OCI-LY3 (cell line): ENCODE results near the gene MSI2.

Experiments
- H2AFZ ChIP-seq: fragments of 200-600, 300-600 bp; shearing (Covaris generic); 2 replicates; pipeline ENCODE4 v1.6.0; 2014; ENCODE audit warnings: antibody characterized with exemption, low read depth, low read length
- H3K27ac ChIP-seq: fragments of 200-600, 300-600 bp; sonication (generic); 2 replicates; pipeline ENCODE4 v1.5.1; 2014; ENCODE audit warnings: mild to moderate bottlenecking, low read length, moderate library complexity, mixed read lengths
- H3K27me3 ChIP-seq: fragments of 200-600, 300-600 bp; sonication (generic); 2 replicates; pipeline ENCODE4 v1.6.1; 2014; ENCODE audit warnings: low read depth, low read length, mixed read lengths
- H3K36me3 ChIP-seq: fragments of 200-600, 300-600 bp; sonication (generic); replicated peaks from 2 replicates; pipeline ENCODE3; 2014; ENCODE audit warnings: low read depth, low read length, mixed read lengths
- H3K4me1 ChIP-seq: fragments of 300-600, 200-600 bp; sonication (generic); 2 replicates; pipeline ENCODE4 v1.6.1; 2014; ENCODE audit warnings: low read length, mixed read lengths
- H3K4me2 ChIP-seq: fragments of 200-600, 300-600 bp; sonication (generic); 2 replicates; pipeline ENCODE4 v1.6.1; 2014; ENCODE audit warnings: low read length, mixed read lengths
- H3K4me3 ChIP-seq: fragments of 300-600, 200-600 bp; sonication (generic); 2 replicates; pipeline ENCODE4 v1.5.1; 2014; ENCODE audit warnings: antibody characterized with exemption, mild to moderate bottlenecking, low read length, moderate library complexity
- H3K79me2 ChIP-seq: fragments of 300-600, 200-600 bp; shearing (Covaris generic); 2 replicates; pipeline ENCODE4 v1.6.1; 2014; ENCODE audit warnings: mild to moderate bottlenecking, low read length, mixed read lengths
- H3K9ac ChIP-seq: fragments of 300-600, 200-600 bp; shearing (Covaris generic); 2 replicates; pipeline ENCODE4 v1.6.0; 2014; ENCODE audit warnings: mild to moderate bottlenecking, low read length, moderate library complexity
- H3K9me3 ChIP-seq: fragments of 200-600, 300-600 bp; shearing (Covaris generic); 2 replicates; pipeline ENCODE4 v1.6.1; 2014; ENCODE audit warnings: low read length, mixed read lengths; ENCODE audit not compliant: insufficient read depth
- H4K20me1 ChIP-seq: fragments of 200-600, 300-600 bp; sonication (generic); 2 replicates; pipeline ENCODE4 v1.6.1; 2016; ENCODE audit warnings: low read length, mixed read lengths; ENCODE audit not compliant: insufficient read depth
- CTCF ChIP-seq: fragments of 200-600, 300-600 bp; sonication (generic); IDR thresholded peaks from 2 replicates; pipeline ENCODE4 v1.5.1; 2014; ENCODE audit warnings: antibody characterized with exemption, low read length, low read depth
- EZH2phosphoT487 ChIP-seq: fragments of 200-600 bp; shearing (Covaris generic); IDR thresholded peaks from 2 replicates; pipeline ENCODE4 v1.6.1; 2018; ENCODE audit warnings: antibody characterized with exemption, mixed run types, low read depth

MSI2 gene

GRCh38 chr17:57327176-57327970 lies 71.0 kb downstream of the MSI2 start:
- Histone ChIP-seq H3K4me1 (no peaks in the 10 kb centered on the region), H3K36me3 (no peaks in the 10 kb centered on the region), H4K20me1 (peaks cover 47% of the 10 kb centered on the region; the same call in 1 of the 2 replicates), H3K4me2 (no peak overlapping the region), H2AFZ (no peak overlapping the region), H3K9me3 (no peaks in the 10 kb centered on the region), H3K27ac (no peak overlapping the region), H3K4me3 (no peak overlapping the region), H3K9ac (no peak overlapping the region), H3K79me2 (0 out of 2 replicates have a peak, but pooled peaks cover 3% of the 10 kb centered on the region), H3K27me3 (no peaks in the 10 kb centered on the region)
- no peak for TF ChIP-seq CTCF
- no peak for TF ChIP-seq EZH2phosphoT487

GRCh38 chr17:57328109-57328882 lies 72.0 kb downstream of the MSI2 start:
- TF ChIP-seq CTCF (no peak), EZH2phosphoT487 (no peak)
- Histone ChIP-seq H3K4me3 (no peak overlapping the region), H4K20me1 (peaks cover 44% of the 10 kb centered on the region; the same call in 1 of the 2 replicates), H3K4me2 (no peak overlapping the region), H3K36me3 (no peaks in the 10 kb centered on the region), H3K27ac (no peak overlapping the region), H3K9ac (no peak overlapping the region), H3K79me2 (0 out of 2 replicates have a peak, but pooled peaks cover 3% of the 10 kb centered on the region), H3K9me3 (no peaks in the 10 kb centered on the region), H2AFZ (no peak overlapping the region), H3K27me3 (no peaks in the 10 kb centered on the region), H3K4me1 (no peaks in the 10 kb centered on the region)

- no peak overlapping the region for H3K4me2 ChIP-seq
- no peaks in the 10 kb centered on the region for H3K36me3 ChIP-seq
- H3K4me1 ChIP-seq = no peaks in the 10 kb centered on the region
- no peak overlapping the region for H3K27ac ChIP-seq
- 0 out of 2 replicates have a peak, but pooled peaks cover 3% of the 10 kb centered on the region for H3K79me2 ChIP-seq
- no peak overlapping the region for H2AFZ ChIP-seq
- no peak overlapping the region for H3K4me3 ChIP-seq
- H3K9me3 ChIP-seq = no peaks in the 10 kb centered on the region
- no peaks in the 10 kb centered on the region for H3K27me3 ChIP-seq
- peaks cover 42% of the 10 kb centered on the region; the same call in 1 of the 2 replicates for H4K20me1 ChIP-seq
- TF ChIP-seq EZH2phosphoT487 = no peak
- TF ChIP-seq CTCF = no peak
- no peak overlapping the region for H3K9ac ChIP-seq
These were observed 73.3 kb downstream of the MSI2 start for GRCh38 chr17:57329380-57330214.
